ENCODE results near the gene MACROD1. TPM values are rescaled to one million over a fixed set of nuclear protein-coding genes. Genes with fewer than 3 reads are reported as not detected.

Gene MACROD1
- total RNA-seq, 1 donor from 2014 or later: 26.5 TPM

GRCh38 chr11:64056213-64056785, 109.6 kb downstream of the MACROD1 start:
- no peak overlapping the region for H3K27ac ChIP-seq
- no peaks in the 10 kb centered on the region for H3K36me3 ChIP-seq
- DNase-seq (ENCODE audit: low spot score in 2 of 2): no peak
- H3K9me3 ChIP-seq: no peaks in the 10 kb centered on the region
- peaks cover 0 to 3% of the 10 kb centered on the region in 2 donors for H3K4me1 ChIP-seq
- no peak overlapping the region for H3K4me3 ChIP-seq
- TF ChIP-seq CTCF (IDR thresholded peaks at IDR 0.05): no peak
- no peaks in the 10 kb centered on the region for H3K27me3 ChIP-seq
- intact Hi-C loops (cut with DNase I): no loop called here

GRCh38 chr11:64055077-64055476, 110.8 kb downstream of the MACROD1 start:
- no peak overlapping the region for H3K4me3 ChIP-seq
- H3K9me3 ChIP-seq: no peaks in the 10 kb centered on the region
- no peak for DNase-seq (ENCODE audit: low spot score in 2 of 2)
- TF ChIP-seq CTCF (IDR thresholded peaks at IDR 0.05): no peak
- H3K36me3 ChIP-seq: no peaks in the 10 kb centered on the region
- H3K4me1 ChIP-seq: no peaks in the 10 kb centered on the region
- intact Hi-C loops (cut with DNase I): no loop called here
- no peak overlapping the region for H3K27ac ChIP-seq
- no peaks in the 10 kb centered on the region for H3K27me3 ChIP-seq

- no peaks in the 10 kb centered on the region for H3K4me1 ChIP-seq
- no peaks in the 10 kb centered on the region for H3K9me3 ChIP-seq
- no peak overlapping the region for H3K27ac ChIP-seq
- no peak overlapping the region for H3K4me3 ChIP-seq
- no peak for DNase-seq (ENCODE audit: low spot score in 2 of 2)
- no peaks in the 10 kb centered on the region for H3K36me3 ChIP-seq
- H3K27me3 ChIP-seq: no peaks in the 10 kb centered on the region
- TF ChIP-seq CTCF (IDR thresholded peaks at IDR 0.05): no peak
- intact Hi-C loops (cut with DNase I): no loop called here
Measured at GRCh38 chr11:64053699-64054098, 112.2 kb downstream of the MACROD1 start.

GRCh38 chr11:64052938-64053622, 112.8 kb downstream of the MACROD1 start:
- Histone ChIP-seq H3K9me3 (no peaks in the 10 kb centered on the region), H3K4me3 (no peak overlapping the region), H3K4me1 (no peaks in the 10 kb centered on the region), H3K27ac (no peak overlapping the region), H3K36me3 (no peaks in the 10 kb centered on the region), H3K27me3 (no peaks in the 10 kb centered on the region)
- intact Hi-C loops (cut with DNase I): no loop called here
- no peak for DNase-seq (ENCODE audit: low spot score in 2 of 2)
- no peak for TF ChIP-seq CTCF (IDR thresholded peaks at IDR 0.05)

- H3K9me3 ChIP-seq: no peaks in the 10 kb centered on the region
- no peak for TF ChIP-seq CTCF (IDR thresholded peaks at IDR 0.05)
- no peaks in the 10 kb centered on the region for H3K4me1 ChIP-seq
- no peak overlapping the region for H3K4me3 ChIP-seq
- H3K36me3 ChIP-seq: no peaks in the 10 kb centered on the region
- H3K27me3 ChIP-seq: no peaks in the 10 kb centered on the region
- intact Hi-C loops (cut with DNase I): no loop called here
- no peak for DNase-seq (ENCODE audit: low spot score in 2 of 2)
- H3K27ac ChIP-seq: no peak overlapping the region
Measured at GRCh38 chr11:64052436-64052835, 113.5 kb downstream of the MACROD1 start.

Data from ascending aorta (tissue), 2 donors.